CD4-positive, alpha-beta T cell treated with Interferon alpha-2 for 1 hour (primary cell): ENCODE data around the gene GOLPH3L.
A peak's percentile ranks its signal among the peaks of the same experiment; 100 is the strongest.
"Not testable (repeated sequence)": the region's sequence is repeated elsewhere in the genome, so short reads cannot be mapped to it uniquely, and the experiment has no call there.

Experiments
- DNase-seq, 2 donors: peaks; one replicate each; pipeline ENCODE4 v3.0.0-alpha.2; 2020 to 2022

The GOLPH3L gene

DNA sequence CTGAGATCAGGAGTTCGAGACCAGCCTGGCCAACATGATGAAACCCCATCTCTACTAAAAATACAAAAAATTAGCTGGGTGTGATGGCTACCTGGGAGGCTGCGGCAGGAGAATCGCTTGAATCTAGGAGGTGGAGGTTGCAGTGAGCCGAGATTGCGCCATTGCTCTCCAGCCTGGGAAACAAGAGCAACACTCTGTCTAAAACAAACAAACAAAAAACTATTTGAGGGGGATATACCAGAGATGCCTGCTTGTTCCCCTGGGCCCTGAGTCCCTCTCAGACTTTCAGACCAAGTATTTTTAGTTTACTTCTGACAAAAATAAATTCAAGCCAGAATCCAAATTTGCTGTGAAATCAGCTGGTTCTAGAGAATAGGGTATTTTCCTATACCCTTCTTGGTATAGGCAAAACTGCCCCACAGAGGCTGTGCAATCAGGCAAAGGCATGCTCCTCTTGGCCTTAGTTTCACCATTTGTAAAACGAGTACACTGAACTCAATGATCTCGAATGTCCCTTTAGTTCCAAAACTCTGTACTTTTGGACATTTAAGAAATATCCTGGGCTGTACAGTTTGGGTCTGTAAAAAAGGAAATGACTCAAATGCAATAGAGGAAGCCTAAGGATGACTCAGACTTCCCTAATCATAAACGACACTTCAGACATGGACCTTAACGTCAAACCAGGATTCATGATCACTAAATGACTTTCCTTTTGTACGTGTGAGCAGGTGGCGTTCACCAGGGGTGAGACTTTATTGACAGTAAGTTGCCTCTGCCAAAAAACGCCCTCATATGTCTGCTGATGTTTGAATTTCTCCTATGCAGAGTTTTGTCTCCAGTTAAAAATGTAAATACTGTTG lies 83.7 kb downstream of the GOLPH3L start:
- DNase-seq = peak; percentile 62 to 72

DNA sequence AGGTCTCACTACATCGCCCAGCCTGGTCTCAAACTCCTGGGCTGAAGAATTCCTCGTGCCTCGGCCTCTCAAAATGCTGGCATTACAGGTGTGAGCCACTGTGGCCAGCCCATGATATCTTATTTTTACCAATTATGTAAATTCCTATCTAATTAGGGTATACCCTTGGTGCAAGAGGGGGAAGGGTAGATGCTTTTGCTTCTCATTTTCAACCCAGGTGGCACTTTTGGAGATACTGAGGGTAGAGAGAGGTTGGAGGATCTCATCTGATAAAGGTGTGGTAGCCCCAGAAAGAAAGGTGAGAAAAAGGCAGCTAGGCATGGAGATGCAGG lies 85.0 kb downstream of the GOLPH3L start:
- DNase-seq = no peak

GRCh38 chr1:150610576-150610975 lies 86.4 kb downstream of the GOLPH3L start:
- DNase-seq = no peak

GRCh38 chr1:150609732-150610131 lies 87.2 kb downstream of the GOLPH3L start:
- no peak for DNase-seq

DNA sequence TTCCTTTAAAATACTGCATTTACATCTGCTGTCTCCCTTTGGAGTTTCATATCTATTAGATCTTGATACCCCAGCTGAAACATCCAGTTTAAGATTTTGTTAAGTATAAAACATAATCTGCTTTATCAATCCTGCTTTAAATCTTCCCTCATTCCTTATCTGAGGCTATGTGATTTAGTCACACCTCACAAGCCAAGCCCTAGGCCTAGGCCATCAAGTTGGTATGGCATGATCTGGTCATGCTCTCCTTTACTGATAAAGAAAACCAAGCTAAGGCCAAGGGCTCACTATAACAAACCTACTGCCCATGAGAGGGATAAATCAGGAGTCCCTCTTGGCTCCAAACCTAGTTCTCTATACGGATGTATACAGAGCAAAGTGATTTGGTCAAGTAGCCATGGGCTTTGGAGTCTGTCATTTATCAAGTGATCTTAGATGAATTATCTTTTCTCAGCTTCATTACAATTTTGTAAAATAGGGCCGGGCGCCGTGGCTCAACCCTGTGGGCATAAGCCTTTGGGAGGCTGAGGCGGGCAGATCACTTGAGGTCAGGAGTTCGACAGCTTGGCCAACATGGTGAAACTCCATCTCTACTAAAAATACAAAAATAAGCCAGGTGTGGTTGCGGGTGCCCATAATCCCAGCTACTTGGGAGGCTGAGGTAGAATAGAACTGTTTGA lies 90.4 kb downstream of the GOLPH3L start:
- DNase-seq = no peak

DNA sequence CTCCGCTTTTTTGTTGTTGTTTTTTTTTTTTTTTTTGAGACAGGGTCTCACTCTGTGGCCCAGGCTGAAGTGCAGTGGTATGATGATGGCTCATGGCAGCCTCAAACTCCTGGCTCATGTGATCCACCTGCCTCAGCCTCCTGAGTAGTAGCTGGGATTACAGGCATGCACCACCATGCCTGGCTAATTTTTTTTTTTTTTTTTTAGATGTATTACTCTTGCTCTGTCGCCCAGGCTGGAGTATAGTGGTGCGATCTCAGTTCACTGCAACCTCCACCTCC lies 91.6 kb downstream of the GOLPH3L start:
- DNase-seq = not testable (repeated sequence)

DNA sequence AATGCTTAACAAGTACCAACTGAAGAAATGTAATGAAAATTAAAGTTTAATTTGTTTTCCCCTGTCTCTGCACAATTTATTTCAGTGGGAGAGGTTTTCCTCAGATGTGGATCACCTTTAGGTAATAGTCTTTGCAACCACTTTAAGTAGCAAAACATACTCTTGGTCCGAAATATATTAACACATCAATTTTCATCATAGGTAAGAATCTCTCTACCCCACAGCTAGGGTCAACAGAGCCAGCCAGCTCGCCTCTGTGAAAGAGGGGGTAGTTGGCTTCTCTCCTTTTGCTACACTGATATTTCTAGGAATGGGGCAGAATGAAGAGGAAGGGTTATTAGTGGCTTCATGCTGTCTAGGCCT lies 92.7 kb downstream of the GOLPH3L start:
- DNase-seq = no peak

DNA sequence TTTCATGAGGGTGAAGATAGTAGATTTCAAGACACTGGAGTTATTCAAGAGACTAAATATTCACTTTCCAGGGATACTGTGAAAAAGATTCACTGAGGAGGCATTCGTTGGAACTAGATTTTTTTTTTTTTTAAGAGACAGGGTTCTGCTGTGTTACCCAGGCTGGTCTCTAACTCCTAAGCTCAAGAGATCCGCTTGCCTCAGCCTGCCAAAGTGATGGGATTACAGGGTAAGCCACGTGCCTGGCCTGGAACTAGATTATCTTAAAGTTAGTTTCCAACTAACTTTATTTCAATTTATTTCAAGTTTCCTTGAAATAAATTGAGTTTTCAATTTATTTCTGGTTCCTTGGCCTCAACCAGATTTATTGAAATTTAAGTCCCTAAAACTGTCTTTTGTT lies 93.2 kb downstream of the GOLPH3L start:
- no peak for DNase-seq

DNA sequence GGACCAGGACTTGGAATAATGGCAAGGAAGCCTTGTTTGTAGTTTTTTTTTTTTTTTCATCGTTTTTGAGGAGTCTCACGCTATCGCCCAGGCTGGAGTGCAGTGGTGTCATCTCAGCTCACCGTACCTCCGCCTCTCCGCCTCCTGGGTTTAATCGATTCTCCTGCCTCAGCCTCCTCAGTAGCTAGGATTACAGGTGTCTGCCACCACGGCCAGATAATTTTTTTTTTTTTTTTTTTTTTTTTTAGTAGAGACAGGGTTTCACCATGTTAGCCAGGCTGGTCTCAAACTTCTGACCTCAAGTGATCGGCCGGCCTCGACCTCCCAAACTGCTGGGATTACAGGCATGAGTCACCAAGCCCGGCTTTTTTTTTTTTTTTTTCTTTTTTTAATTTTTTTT lies 94.6 kb downstream of the GOLPH3L start:
- not testable (repeated sequence) for DNase-seq

DNA sequence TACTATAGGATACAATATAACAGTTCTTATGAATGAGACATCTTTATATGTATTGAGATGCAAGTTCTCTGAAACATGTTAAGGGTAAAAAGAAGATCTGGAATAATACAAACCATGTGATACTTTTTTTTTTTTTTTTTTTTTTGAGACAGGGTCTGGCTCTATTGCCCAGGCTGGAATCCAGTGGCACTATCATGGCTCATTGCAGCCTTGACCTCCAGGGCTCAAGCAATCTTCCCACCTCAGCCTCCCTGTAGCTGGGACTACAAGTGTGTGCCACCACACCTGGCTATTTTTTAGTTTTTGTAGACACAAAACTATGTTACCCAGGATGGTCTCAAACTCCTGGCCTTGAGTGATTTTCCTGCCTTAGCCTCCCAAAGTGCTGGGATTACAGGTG lies 95.4 kb downstream of the GOLPH3L start:
- no peak for DNase-seq

- not testable (repeated sequence) for DNase-seq
These were observed 98.6 kb downstream of the GOLPH3L start for GRCh38 chr1:150598346-150598745.

- DNase-seq = no peak
These were observed 100.0 kb downstream of the GOLPH3L start for GRCh38 chr1:150596976-150597375.
